Nephron (organoid): ENCODE measurements around the gene HCAR3.
"Not testable (repeated sequence)": the region's sequence is repeated elsewhere in the genome, so short reads cannot be mapped to it uniquely, and the experiment has no call there.

Source experiments
- H3K27ac Mint-ChIP-seq, 3 experiments: 2 replicates each; pipeline ENCODE4 v1.8.0; 2020; ENCODE audit warnings: mixed read lengths in 3 of 3, mild to moderate bottlenecking in 2 of 3, moderate library complexity in 1 of 3
- H3K27me3 Mint-ChIP-seq: 2 replicates; pipeline ENCODE4 v1.8.0; 2021; ENCODE audit warnings: low read depth, mild to moderate bottlenecking, moderate library complexity, mixed read lengths
- H3K36me3 Mint-ChIP-seq: 2 replicates; pipeline ENCODE4 v1.8.0; 2020; ENCODE audit warnings: low read depth, mixed read lengths
- H3K4me1 Mint-ChIP-seq: 2 replicates; pipeline ENCODE4 v1.8.0; 2020; ENCODE audit warnings: mixed read lengths
- H3K4me3 Mint-ChIP-seq, 3 experiments: 2 replicates each; pipeline ENCODE4 v1.8.0; 2020; ENCODE audit warnings: mild to moderate bottlenecking in 3 of 3, mixed read lengths in 3 of 3, moderate library complexity in 2 of 3
- H3K9me3 Mint-ChIP-seq: 2 replicates; pipeline ENCODE4 v1.8.0; 2020; ENCODE audit warnings: mixed read lengths
- CTCF ChIP-seq, 3 experiments: fragments of 200-600 bp; sonication (generic); IDR thresholded peaks; one replicate each; pipeline ENCODE4 v1.5.0; 2021; ENCODE audit warnings: antibody characterized with exemption in 3 of 3; ENCODE audit not compliant: unreplicated experiment in 3 of 3

The HCAR3 gene

GRCh38 chr12:122684297-122684813 lies 32.3 kb downstream of the HCAR3 start:
- H3K36me3 Mint-ChIP-seq = no peaks in the 10 kb centered on the region
- peaks cover under 1% of the 10 kb centered on the region for H3K4me1 Mint-ChIP-seq
- H3K27ac Mint-ChIP-seq = no peak overlapping the region
- no peak for TF ChIP-seq CTCF (IDR thresholded peaks at IDR 0.05; ENCODE audit: unreplicated experiment in 3 of 3)
- no peaks in the 10 kb centered on the region for H3K9me3 Mint-ChIP-seq
- H3K27me3 Mint-ChIP-seq = no peaks in the 10 kb centered on the region
- H3K4me3 Mint-ChIP-seq = no peak overlapping the region

DNA sequence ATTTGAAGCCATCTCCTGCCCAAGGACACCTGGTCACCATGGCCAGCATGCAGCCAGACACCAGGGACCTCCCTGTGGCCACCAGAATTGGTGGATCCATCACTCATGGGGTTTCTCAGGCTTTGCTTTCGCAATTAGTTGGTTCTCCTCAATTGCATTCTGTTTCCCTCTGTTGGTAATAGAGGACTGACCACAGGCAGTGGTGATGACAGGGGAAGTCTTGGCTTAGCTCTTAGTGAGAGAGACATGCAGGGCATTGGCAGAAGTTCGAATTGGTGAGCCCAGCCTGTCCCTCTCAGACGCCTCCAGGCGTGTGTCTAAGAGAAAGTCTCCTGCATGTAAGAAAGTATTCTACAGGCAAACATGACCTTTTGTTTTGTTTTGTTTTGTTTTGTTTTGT lies 34.8 kb downstream of the HCAR3 start:
- TF ChIP-seq CTCF (IDR thresholded peaks at IDR 0.05; ENCODE audit: unreplicated experiment in 3 of 3) = no peak
- H3K4me3 Mint-ChIP-seq = no peak overlapping the region

GRCh38 chr12:122680989-122681388 lies 35.6 kb downstream of the HCAR3 start:
- not testable (repeated sequence) for H3K4me1 Mint-ChIP-seq, H3K4me3 Mint-ChIP-seq, H3K36me3 Mint-ChIP-seq, H3K27me3 Mint-ChIP-seq, H3K27ac Mint-ChIP-seq, H3K9me3 Mint-ChIP-seq

More for the DNA sequence above, 34.8 kb downstream of the HCAR3 start:
- Mint-ChIP-seq H3K9me3 (peaks cover 3% of the 10 kb centered on the region), H3K27me3 (no peaks in the 10 kb centered on the region), H3K27ac (no peak overlapping the region), H3K4me1 (peaks cover 6% of the 10 kb centered on the region), H3K36me3 (no peaks in the 10 kb centered on the region)

- H3K9me3 Mint-ChIP-seq, H3K4me1 Mint-ChIP-seq, H3K36me3 Mint-ChIP-seq, H3K27me3 Mint-ChIP-seq, H3K4me3 Mint-ChIP-seq: not testable (repeated sequence)
- H3K27ac Mint-ChIP-seq = peak overlapping the region in 1 of 3 experiments; percentile 65
Measured at GRCh38 chr12:122676781-122677180, 39.8 kb downstream of the HCAR3 start.

DNA sequence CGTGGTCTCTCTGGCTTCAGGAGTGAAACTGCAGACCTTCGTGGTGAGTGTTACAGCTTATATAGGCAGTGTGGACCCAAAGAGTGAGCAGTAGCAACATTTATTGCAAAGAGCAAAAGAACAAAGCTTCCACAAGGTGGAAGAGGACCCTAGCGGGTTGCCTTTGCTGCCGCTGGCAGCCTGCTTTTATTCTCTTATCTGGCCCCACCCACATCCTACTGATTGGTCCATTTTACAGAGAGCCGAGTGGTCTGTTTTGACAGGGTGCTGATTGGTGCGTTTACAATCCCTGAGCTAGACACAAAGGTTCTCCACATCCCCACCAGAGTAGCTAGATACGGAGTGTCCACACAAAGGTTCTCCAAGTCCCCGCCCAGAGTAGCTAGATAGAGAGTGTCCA lies 40.6 kb downstream of the HCAR3 start:
- peak overlapping the region in 1 of 3 experiments; percentile 59 for H3K27ac Mint-ChIP-seq
- not testable (repeated sequence) for H3K27me3 Mint-ChIP-seq, H3K36me3 Mint-ChIP-seq, H3K4me3 Mint-ChIP-seq, H3K4me1 Mint-ChIP-seq, H3K9me3 Mint-ChIP-seq

DNA sequence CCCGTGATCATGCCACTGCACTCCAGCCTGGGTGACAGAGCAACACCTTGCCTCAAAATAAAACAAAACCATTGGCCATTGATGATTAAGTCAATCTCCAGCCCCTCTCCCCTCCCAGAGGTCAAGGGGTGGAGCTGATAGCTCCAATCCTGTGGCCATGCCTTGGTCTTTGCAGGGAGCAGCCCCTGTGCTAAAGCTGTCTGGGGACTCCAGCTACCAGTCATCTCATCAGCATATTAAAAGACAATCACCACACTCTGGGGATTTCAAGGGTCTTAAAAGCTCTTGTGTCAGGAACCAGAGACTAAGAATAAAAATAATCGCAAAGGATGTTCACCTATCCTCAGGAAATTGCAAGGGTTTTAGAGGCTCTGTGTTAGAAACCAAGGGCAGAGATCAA lies 44.1 kb downstream of the HCAR3 start:
- no peak for TF ChIP-seq CTCF (IDR thresholded peaks at IDR 0.05; ENCODE audit: unreplicated experiment in 3 of 3)
- no peaks in the 10 kb centered on the region for H3K36me3 Mint-ChIP-seq
- H3K4me3 Mint-ChIP-seq = no peak overlapping the region
- peaks cover 9% of the 10 kb centered on the region for H3K27me3 Mint-ChIP-seq
- H3K27ac Mint-ChIP-seq = no peak overlapping the region
- no peaks in the 10 kb centered on the region for H3K4me1 Mint-ChIP-seq
- H3K9me3 Mint-ChIP-seq = peaks cover 3% of the 10 kb centered on the region

GRCh38 chr12:122669397-122670070 lies 47.1 kb downstream of the HCAR3 start:
- Mint-ChIP-seq H3K36me3 (no peaks in the 10 kb centered on the region), H3K9me3 (no peaks in the 10 kb centered on the region), H3K4me1 (no peaks in the 10 kb centered on the region), H3K27ac (no peak overlapping the region), H3K27me3 (peaks cover 6% of the 10 kb centered on the region), H3K4me3 (no peak overlapping the region)
- TF ChIP-seq CTCF (IDR thresholded peaks at IDR 0.05; ENCODE audit: unreplicated experiment in 3 of 3) = no peak
